ES-I3 (cell line): ENCODE data around the gene HDGF.
A peak's percentile ranks its signal among the peaks of the same experiment; 100 is the strongest.

Experiments
- H3K36me3 ChIP-seq: 2 replicates; pipeline ENCODE4 v1.6.1; 2013; ENCODE audit warnings: mild to moderate bottlenecking, low read length, control low read depth, moderate library complexity; ENCODE audit not compliant: insufficient read depth
- H3K4me1 ChIP-seq: 2 replicates; pipeline ENCODE4 v1.6.1; 2013; ENCODE audit warnings: mild to moderate bottlenecking, control low read depth, low read length; ENCODE audit not compliant: insufficient read depth
- H3K9ac ChIP-seq: 2 replicates; pipeline ENCODE4 v1.6.1; 2013; ENCODE audit warnings: low read depth, mild to moderate bottlenecking, low read length, moderate library complexity
- H3K9me3 ChIP-seq: 2 replicates; pipeline ENCODE4 v1.6.1; 2013; ENCODE audit warnings: mild to moderate bottlenecking, low read length, moderate library complexity; ENCODE audit not compliant: control insufficient read depth, insufficient read depth

The HDGF gene

GRCh38 chr1:156745881-156746280 is 5.6 kb downstream of the HDGF start:
- Histone ChIP-seq H3K9ac (peak overlapping the region; percentile 97), H3K4me1 (peaks cover 44% of the 10 kb centered on the region), H3K9me3 (no peaks in the 10 kb centered on the region), H3K36me3 (no peaks in the 10 kb centered on the region; the same call in 1 of the 2 replicates)

- Histone ChIP-seq H3K36me3 (no peaks in the 10 kb centered on the region; the same call in 1 of the 2 replicates), H3K4me1 (peaks cover 44% of the 10 kb centered on the region), H3K9me3 (no peaks in the 10 kb centered on the region), H3K9ac (no peak overlapping the region)
Observed at GRCh38 chr1:156744786-156745419, 6.6 kb downstream of the HDGF start.

DNA sequence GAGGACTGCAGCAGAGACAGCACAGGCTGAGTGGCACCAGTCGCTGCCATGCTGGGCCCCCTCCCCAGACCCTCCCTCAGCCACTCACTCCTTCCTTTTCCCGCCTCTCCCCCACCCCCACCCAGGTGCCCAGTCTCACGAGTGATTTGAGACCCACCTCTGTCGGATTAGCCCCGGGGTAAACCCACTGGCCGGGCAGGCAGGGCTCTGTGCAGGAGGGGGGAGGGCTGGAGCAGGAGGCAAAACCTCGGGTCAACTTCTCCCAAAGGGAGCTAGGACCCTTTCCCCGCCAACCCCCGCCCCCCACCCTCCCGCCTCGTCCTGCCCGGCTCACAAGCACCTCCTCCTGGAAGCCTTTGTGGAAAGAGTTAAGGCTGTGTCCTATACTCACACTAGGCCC is 7.1 kb downstream of the HDGF start:
- H3K9ac ChIP-seq, result no peak overlapping the region
- no peaks in the 10 kb centered on the region for H3K9me3 ChIP-seq
- no peaks in the 10 kb centered on the region; the same call in 1 of the 2 replicates for H3K36me3 ChIP-seq
- H3K4me1 ChIP-seq, result peaks cover 39% of the 10 kb centered on the region

DNA sequence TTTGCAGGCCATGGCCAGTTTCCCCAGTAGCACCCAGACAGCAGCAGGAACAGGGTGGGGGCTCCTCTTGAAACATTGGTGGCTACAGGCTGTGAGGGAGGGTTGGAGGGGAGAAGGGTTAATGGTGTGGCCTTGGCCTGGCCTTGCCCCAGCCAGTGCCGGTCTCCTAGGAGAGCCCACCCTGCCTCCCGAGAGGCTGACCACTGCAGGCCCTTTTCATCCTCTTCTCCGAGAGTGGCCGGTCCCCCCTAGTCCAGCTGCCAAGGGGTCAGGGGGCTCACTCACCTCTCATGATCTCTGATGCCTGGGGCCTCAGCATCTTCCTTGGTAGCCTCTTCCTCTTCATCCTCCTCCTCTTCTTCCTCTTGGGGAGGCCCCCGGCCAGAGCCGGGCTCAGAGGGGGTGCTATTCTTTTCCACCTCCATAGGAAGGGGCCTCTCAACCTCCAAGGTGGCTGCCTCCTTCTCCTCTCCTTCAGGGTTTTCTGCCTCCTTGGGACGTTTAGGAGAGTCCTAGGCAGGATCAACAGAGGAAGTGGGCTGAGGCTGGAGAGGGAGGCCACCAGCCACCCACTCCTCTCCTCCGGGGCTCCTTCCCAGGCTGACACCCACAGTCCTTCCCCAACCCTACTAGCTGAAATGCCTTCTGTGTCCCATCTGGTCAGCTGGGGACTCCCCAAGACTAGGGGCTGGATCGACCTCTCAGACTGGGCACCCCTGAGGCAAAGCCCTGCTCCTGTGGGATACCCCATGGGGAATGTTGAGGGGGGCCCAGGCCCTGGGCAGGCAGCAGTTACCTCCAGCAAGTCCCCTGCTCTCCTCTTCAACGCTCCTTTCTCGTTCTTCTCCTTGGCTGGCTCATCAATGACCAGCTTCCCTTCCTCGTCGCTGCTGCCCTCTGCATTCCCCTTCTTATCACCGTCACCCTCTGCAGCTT is 7.8 kb downstream of the HDGF start:
- Histone ChIP-seq H3K9me3 (no peaks in the 10 kb centered on the region), H3K36me3 (no peaks in the 10 kb centered on the region; the same call in 1 of the 2 replicates), H3K9ac (no peak overlapping the region), H3K4me1 (peaks cover 32% of the 10 kb centered on the region)

GRCh38 chr1:156742801-156743200 is 8.7 kb downstream of the HDGF start:
- Histone ChIP-seq H3K9me3 (no peaks in the 10 kb centered on the region), H3K9ac (no peak overlapping the region), H3K4me1 (peaks cover 24% of the 10 kb centered on the region), H3K36me3 (no peaks in the 10 kb centered on the region; the same call in 1 of the 2 replicates)

DNA sequence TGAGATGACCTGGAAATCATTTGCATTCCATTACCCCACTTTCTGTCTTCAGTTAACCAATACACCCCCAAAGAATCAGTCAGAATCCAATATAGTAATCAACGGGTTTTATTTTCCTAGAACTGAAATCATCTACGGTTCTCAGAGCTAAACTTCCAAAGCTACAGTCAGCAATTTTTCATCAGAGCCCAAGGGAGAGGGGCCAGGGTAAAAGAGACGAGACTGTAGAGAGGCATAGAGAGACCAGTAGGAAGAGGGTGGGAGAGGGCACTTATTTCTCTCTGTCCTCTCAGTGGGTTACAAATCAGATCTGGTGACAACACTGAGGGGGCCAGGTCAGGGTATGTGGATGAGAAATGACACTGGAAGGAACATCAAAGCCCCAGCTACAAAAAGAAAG is 9.5 kb downstream of the HDGF start:
- Histone ChIP-seq H3K9ac (no peak overlapping the region), H3K36me3 (peaks cover under 1% of the 10 kb centered on the region; the same call in 1 of the 2 replicates), H3K9me3 (no peaks in the 10 kb centered on the region), H3K4me1 (peaks cover 19% of the 10 kb centered on the region)

DNA sequence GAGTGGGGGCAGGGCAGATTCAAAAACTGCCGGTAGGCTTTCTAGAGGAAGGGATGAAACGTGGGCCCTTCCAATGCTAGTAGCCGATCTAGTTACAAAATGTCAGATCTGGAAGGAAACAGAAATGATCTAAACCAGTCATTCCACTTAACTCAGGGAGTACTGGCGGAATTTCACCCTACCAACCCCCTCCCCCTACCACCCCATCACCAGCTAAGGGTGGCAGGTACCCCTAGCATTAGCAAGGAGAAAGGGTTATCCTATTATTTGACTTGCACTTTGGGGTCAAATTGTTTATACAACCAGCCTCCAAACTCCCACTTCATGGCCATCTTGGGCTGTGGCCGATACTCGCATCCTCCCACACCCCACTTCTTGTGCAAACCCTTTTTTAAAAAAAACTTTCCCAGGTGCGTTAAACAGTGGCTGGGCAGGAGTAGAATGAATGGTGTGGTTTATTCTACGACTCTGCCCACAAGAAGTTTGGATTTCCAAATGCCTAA is 9.9 kb downstream of the HDGF start:
- H3K4me1 ChIP-seq, result peaks cover 19% of the 10 kb centered on the region
- H3K36me3 ChIP-seq, result peaks cover 6% of the 10 kb centered on the region
- no peaks in the 10 kb centered on the region for H3K9me3 ChIP-seq
- H3K9ac ChIP-seq, result peak overlapping the region; percentile 46

GRCh38 chr1:156740741-156741480 is 10.6 kb downstream of the HDGF start, which contains the start of gene MRPL24:
Gene MRPL24, minus strand, starts transcription at chr1:156741088. Its CDS starts 2,384 bp downstream, at chr1:156738704.
- Histone ChIP-seq H3K9me3 (no peaks in the 10 kb centered on the region), H3K4me1 (peaks cover 15% of the 10 kb centered on the region), H3K9ac (peak within 1 kb of the TSS; percentile 85), H3K36me3 (peaks cover 9% of the 10 kb centered on the region)

GRCh38 chr1:156740237-156740740 is 11.2 kb downstream of the HDGF start:
- Histone ChIP-seq H3K36me3 (peaks cover 9% of the 10 kb centered on the region), H3K9ac (peak overlapping the region; percentile 85), H3K9me3 (no peaks in the 10 kb centered on the region), H3K4me1 (peaks cover 8% of the 10 kb centered on the region; the same call in 1 of the 2 replicates)

- H3K4me1 ChIP-seq, result peaks cover 3% of the 10 kb centered on the region; the same call in 1 of the 2 replicates
- H3K9ac ChIP-seq, result no peak overlapping the region
- no peaks in the 10 kb centered on the region for H3K9me3 ChIP-seq
- H3K36me3 ChIP-seq, result peaks cover 9% of the 10 kb centered on the region
Observed at GRCh38 chr1:156738916-156739315, 12.6 kb downstream of the HDGF start.

GRCh38 chr1:156738407-156738806 is 13.1 kb downstream of the HDGF start:
- peaks cover 3% of the 10 kb centered on the region; the same call in 1 of the 2 replicates for H3K4me1 ChIP-seq
- peaks cover 9% of the 10 kb centered on the region; the same call in 1 of the 2 replicates for H3K36me3 ChIP-seq
- H3K9me3 ChIP-seq, result no peaks in the 10 kb centered on the region
- no peak overlapping the region for H3K9ac ChIP-seq

DNA sequence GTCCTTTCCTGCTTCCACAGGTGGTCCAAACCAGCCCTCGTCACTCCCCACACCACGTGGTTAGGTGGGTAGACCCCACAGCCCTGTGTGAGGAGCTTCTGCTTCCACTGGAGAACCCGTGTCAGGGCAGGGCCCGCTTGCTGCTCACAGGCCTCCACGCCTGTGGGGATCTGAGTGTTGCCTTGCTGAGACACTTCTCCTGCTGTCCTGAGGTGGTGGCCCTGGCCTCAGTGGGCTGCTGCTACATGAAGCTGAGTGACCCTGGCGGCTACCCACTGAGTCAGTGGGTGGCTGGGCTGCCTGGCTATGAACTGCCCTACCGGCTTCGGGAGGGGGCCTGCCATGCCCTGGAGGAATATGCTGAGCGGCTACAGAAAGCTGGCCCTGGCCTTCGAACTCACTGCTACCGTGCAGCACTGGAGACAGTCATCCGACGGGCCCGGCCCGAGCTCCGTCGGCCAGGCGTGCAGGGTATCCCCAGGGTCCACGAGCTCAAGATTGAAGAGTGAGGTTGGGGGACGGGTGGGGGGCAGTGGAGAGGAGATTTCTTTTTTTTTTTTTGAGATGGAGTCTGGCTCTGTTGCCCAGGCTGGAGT is 17.4 kb downstream of the HDGF start:
- Histone ChIP-seq H3K9me3 (no peaks in the 10 kb centered on the region), H3K4me1 (no peaks in the 10 kb centered on the region), H3K36me3 (peaks cover 9% of the 10 kb centered on the region; the same call in 1 of the 2 replicates), H3K9ac (no peak overlapping the region)

GRCh38 chr1:156728599-156729462 is 22.6 kb downstream of the HDGF start, which contains the start of gene ISG20L2:
Gene ISG20L2, minus strand, starts transcription at chr1:156728766. Its CDS starts 1,114 bp downstream, at chr1:156727652.
- H3K9me3 ChIP-seq, result no peaks in the 10 kb centered on the region
- H3K4me1 ChIP-seq, result peaks cover 8% of the 10 kb centered on the region
- peak within 1 kb of the TSS; percentile 97 for H3K9ac ChIP-seq
- H3K36me3 ChIP-seq, result peaks cover 5% of the 10 kb centered on the region
